HG02970 (cell line): ENCODE measurements around the gene ABHD17A.
A peak's percentile ranks its signal among the peaks of the same experiment; 100 is the strongest.
"Not testable (repeated sequence)": the region's sequence is repeated elsewhere in the genome, so short reads cannot be mapped to it uniquely, and the experiment has no call there.

Source experiments
- ATAC-seq: cut with Tn5 transposase; IDR thresholded peaks from one replicate; pipeline ENCODE4 v1.9.1; 2021; ENCODE audit warnings: mild to moderate bottlenecking, moderate library complexity, moderate number of reproducible peaks; ENCODE audit not compliant: unreplicated experiment, low FRiP score

The ABHD17A gene

DNA sequence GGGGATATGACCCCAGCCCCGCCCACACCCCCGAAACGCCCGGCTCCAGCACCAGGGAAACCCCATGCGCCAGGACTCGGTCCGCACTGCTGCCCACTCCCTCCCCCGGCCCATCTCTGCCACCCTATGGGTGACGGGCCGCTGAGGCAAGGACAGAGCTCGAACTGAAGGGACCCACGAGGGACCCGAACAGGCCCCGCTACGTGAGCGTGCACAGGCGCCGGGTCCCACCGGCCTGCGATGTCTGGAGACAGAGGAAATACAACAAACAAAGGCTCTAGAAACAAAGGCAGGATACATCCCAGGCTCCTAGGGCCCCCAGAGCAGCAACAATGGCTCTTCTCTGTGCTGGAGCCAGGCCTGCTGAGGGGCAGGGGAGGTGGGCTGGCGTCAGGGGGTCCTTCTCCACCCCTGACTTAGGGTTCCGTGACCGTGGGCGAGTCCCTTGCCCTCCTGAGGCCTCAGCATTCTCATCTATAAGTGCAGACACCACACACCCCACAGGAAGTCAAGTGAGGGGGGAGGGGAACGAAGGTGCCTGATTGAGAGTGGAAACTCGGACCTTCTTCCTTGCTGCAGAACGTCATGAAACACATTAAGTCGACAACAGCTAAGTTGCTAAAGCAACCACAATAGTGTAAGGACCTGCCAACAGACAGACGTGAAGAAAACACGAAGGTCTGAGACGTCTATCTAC is 3.1 kb downstream of the ABHD17A start:
- no peak for ATAC-seq

DNA sequence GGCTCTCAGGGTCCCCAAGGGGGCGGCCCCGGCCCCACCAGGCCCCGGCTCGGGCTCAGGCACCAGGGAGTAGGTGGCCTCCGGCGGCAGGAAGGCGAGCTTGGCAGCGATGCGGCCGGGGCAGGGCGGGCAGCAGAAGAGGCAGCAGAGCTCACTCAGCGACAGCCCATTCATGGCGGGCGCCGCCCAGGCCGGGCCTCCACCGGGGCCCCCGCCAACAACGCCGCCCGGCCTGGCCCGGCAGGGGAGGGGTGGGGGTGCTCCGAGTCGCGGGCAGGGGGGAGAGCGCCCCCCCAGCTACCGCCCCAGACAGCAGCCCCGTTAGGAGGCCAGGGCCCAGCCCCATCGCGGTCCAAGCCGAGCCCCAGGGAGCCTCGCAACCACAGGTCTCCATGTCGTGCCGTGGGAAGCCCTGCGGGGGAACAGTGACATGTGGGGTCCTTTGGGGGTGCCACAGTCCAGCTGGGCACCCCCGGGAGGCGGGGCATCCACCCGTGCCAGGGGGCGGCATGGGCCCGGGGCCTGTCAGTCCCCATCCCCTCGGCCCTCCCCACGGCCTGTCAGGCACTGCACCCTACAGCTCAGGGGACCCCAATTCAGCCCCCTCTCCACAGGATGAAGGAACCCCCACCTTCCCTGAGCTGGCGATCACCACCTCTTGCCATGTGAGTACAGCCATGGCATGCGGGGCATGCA is 3.8 kb downstream of the ABHD17A start:
- not testable (repeated sequence) for ATAC-seq

DNA sequence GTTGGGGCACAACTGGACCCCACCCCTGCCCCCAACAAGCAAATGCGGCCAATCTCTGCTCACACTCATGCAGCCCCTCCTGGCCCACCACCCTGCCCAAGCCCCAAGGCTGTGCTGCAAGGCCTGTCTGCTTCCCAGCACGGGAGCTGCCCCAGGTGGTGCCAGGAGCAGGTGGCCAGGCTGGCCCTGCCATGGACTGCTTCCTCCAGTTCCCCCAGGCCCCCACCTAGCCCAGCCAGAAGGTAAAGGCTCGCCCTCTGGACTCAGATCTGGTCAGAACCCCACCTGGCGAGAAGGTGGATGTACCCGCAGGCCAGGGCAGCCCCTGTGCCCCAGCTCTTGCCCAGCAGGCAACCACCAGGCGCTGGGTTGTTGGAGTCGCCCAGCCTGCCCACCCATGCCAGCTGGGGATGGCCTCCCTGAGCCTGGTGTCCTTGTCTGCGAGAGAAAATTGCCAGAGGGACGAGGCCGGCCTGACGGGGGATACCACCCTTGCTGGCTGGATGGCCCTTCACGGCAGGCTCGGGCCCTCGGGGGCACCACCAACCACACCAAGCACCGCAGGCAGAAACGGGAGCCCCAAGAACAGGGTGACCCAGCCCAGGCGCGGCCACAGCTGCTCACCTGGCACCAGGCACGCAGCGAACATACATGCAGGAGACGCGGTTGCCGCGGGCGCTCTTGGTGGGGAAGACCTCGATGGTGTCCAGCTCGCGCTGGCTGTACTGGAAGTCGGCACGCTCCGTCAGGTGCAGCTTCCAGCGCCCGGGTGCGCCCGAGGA is 4.5 kb downstream of the ABHD17A start:
- no peak for ATAC-seq

DNA sequence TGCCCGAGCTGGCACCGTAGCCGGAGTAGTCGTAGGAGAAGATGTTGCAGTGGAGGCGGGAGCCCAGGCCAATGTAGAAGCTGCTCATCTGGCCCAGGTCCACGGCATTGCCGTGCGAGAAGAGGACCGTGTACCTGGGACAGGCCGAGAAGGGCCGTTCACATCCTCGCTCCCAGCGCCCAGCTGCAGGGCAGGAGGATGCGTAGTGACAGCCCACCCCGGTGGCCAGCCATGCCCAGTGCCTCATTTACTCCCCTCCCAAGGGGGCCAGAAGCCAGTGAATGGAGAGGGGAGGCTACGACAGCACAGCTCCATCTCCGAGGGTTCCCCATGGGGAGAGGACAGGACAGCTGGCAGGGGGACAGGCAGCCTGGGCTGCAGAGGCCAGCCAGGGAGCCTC is 5.3 kb downstream of the ABHD17A start:
- ATAC-seq = not testable (repeated sequence)

DNA sequence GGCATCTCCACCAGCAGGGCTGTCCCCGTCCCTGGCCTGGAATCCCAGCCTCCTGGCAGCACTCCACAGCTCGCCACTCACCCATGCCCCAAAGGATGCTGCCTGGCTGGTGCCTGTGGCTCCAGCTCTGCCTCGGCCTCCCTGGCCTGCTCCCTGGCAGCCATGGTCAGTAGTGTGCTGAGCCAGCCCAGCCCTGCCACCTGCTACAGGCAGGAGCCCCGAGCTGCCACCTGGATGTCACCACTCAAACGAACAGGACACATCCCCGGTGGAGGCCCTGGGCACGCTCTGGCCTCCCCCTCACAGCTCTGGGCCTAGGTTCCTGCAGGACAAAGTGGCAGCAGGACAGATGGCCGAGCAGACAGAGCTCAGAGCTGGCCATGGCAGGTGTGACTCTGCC is 6.7 kb downstream of the ABHD17A start:
- ATAC-seq = not testable (repeated sequence)

DNA sequence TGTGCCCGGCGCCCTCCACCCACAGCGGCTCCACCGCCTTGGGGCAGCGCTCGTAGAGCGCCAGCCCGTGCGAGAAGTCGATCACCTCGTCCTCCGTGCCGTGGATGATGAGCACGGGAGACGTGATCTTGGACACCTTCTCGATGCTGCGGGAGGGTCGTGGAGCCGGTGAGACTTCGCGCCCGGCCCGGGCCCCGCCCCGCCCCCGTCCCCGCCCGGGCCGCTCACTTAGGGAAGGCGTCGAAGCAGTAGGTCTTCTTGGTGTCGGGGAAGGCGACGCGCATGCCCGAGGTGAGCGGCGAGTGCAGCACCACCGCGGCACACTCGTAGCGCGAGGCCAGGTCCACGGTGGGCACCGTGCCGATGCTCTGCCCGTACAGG is 8.0 kb downstream of the ABHD17A start:
- not testable (repeated sequence) for ATAC-seq

DNA sequence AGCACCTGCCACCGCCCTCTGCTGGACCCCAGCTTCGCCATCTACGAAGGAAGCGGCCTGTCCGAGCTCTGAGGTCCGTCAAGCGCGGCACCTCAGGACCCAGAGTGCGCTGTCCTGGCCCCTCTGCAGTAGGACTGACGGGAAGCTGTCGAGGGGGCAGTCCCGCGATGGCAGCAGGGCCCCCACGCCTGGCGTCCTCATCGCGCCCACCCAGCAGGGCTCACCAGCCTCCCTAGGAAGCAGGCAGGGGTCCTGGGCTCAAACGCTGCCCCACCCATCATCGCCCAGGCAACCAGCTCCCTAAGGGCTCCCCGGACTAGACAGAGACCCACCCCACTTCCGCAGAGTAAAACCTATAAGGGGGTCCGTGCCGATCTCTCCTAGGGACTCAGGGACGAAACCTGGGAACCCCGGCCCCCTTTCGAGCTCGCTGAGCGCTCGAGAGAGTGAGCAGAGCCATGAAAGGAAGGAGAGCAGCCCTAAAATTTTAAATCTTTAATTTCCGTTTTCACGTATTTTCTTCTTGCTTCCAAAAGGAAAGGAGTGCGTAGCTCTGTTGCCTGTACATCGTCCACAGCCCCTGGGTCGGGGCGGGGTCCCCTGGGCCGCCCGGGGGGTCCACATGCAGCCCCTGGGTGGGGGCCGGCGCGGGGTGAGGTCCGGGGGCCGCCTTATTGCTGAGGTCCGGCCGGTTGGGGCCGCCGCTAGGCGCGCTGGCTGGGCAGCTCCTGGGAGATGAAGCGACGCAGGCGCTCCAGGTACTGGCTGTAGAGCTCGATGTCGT is 8.6 kb downstream of the ABHD17A start:
- ATAC-seq = peak; percentile 19

DNA sequence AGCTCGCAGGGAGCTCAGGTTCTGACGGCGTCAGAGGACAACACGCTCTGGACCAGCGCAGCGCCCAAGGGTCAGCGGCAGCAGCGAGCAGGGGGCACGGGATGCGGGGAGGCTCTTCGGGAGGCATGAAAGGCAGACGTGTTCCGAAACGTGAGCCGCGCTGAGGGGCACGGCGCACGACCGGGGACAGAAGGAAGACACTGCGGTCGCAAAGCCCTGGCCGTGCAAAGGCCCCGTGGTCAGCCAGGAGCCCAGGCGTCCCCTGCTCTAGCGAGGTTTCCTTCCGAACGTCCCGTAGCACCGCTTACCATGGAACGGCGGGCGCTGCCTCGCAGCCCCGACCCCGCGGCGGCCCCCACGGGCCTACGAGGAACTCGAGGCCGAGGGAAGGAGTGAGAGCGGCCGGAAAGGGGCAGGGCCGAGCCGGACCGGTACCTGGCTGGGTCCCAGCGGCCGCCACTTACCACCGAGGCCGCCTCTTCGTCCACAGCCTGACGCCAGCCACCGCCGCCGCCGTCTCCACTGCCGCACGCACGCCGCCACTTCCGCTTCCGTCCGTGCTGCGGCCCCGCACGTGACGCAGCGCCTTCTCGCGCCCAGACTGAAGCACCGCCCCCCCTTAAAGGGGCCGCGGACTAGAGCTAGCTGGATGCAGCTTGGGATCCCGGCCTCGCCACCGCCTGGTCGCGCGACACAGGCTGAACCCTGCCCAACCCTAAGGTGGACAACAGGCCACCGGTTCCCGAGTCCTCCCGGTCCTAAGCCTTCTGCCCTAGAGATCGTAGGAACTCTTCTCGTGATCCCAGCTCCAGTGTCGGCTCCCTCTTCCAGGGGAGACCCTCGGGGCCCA is 9.4 kb downstream of the ABHD17A start:
- peak; percentile 70 for ATAC-seq

DNA sequence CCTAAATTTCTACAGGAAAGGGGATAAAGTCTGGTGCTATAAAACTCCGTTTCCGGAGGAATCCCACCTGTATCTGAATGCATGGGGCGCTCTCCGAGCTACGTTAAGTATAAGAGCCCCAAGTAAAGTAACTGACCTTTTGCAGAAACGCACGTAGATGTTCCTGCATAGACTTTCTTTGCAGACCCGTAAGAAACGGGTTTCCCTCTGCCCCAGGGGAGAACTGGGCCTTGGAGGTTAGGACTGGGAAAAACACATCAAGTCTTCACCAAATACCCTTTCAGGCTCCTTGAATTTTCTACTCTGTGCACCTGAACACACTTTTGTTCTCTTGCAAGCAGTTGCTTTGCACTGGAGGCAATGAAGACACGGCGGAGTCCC is 10.0 kb downstream of the ABHD17A start:
- ATAC-seq = not testable (repeated sequence)

DNA sequence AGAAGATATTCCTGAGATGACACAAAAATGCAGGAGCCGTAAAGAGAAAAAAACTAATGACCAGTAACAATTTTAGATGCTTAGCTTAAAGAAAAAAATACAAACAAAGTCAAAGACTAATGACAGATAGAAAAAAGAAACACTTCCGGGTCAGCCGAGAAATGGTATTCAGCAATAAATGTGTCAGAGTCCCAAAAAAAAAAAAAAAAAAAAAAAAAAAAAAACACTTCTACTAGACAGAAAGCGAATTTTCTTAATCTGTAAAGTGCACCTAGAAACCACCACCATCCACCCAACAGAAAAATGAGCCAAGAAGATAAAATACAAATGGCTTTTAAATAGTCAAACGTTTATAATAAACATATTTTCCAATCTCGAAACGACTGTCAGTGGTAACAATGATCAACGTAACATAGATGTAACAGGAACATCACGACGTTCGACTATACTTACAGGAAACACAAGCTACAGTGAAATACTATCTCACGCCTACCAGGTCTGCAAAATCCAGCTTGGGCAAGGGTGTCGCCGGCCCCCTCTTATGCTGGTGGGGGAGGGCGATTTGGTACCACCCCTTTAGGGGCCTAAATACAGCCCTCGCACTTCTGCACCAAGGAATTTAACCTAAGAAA is 10.6 kb downstream of the ABHD17A start:
- no peak for ATAC-seq

DNA sequence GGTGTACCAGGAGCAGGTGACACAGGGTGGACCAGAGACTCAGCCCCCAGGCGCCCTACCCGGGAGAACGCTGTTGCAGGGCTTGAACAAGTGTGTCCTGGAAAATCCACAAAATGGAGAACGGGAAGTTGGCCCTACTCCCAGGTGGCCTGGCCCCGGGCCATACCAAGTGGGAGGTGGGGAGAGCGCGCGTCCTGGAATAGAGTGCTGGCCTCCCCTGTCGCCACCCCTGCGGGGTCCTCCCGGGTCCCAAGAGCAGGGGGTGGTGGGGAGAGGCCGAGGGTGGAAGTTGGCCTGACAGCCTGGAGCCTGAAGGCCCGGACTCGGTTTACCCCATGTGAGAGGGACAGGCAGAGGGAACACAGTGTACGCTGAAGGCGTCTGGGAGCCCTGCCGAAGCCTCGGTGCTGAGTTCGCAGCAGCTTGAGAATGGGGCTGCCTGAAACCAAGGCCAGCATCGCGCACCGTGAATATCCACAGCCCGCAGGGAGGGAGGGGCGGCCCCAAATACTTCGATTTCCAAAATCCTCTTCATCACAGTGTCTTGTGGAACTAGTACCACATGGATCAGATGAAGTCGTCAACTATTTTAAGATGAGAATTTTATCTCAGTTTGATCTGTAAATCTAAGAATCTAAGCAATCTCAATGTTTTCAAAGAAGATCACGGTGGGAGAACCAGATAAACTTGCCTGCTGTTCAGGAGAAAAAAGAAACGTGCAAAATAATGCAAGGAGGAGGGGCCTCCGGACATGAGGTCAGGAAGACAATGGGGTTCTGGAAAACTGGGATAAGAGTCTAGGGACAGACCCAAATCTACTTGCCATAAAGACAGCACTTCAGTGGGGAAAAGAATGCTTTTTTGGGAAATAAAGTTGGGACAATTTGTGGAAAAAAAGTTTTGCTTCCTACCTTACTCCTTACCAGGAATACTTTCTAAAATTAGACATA is 11.5 kb downstream of the ABHD17A start:
- no peak for ATAC-seq

DNA sequence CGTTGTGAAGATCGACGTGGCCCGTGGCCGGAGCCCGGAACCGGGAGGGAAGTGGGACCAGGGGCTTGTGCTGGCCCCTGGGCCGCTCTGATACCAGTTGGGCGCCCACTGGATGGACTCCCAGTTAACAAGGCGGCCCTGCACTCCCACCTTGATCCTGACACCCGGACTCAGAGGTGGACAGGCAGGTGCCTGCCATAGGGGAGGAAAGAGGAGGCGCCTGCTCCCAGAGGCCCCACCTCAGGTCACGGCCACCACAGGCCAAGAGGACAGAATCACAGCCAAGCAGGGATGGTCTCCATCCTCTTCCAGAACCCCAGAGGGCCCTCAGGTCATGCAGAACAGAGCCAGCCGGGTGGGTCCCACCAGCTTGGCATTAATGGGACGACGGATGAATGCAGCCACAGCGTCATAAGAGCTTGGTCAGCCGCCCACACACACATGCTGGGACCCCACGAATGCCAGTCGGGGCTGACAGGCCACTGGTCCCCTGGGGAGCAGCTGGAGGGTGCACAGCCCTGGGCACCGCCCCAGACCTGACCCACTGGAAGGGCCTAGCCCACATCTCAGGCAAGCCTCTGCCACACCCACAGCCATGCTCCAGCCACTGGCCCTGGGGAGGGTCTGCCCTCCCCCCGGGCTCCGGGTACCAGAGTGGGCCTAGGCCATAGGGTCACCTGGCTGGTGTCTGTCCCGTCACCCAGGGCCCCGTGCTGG is 12.3 kb downstream of the ABHD17A start:
- no peak for ATAC-seq

DNA sequence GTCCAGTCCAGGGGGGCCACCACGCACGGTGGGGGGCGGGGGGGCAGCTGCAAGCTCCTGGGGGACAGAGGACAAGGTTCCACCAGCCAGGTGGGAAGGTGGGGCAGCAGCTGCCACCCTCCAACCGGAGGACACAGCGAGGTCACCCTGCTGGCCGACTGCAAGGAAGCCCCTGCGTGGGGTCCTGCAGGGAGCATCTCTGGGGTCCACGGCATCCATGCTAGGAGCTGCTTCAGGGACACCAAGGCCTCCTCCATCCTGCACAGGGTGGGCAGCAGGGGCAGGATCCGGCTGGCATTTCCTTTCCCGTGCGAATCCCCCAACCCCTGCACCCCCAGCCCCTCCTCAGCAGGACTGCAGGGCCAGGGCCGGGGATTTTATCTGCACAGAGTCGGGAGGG is 13.7 kb downstream of the ABHD17A start:
- ATAC-seq = no peak

DNA sequence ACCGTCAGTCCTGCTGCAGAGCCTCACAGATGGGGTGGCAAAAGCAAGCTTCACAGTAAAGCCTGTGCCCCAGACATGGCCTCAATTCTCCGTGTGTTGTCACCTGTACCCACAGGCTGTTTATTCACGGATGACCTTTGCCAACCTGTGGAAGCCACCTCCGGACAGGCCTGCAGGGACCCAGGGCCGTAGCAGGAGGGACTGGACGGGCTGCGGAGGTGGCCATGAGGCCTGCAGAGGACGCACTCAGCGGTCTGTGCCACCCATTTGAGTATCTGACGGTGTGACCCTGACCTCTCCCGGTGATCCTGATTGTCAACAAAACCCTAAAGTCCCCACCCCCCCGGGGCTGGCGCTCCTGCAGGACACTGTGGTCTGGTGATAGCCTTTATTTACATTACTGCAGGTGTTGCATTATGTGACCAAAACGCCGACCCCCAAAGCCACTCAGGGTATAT is 14.1 kb downstream of the ABHD17A start:
- ATAC-seq = no peak

DNA sequence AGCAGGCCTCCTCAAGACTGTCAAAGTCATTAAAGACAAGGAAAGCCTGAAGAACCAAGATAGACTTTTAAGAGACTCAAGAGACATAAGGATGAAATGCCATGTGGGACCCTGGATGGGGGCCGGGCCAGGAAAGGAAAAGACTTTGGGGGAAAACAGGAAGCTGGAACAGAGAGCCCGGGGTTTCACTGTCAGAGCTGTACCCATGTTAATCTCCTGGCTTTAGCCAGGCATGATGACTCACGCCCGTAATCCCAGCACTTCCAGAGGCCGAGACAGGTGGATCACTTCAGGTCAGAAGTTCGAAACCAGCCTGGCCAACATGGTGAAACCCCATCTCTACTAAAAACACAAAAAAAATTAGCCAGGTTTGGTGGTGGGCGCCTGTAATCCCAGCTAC is 16.3 kb downstream of the ABHD17A start:
- no peak for ATAC-seq

DNA sequence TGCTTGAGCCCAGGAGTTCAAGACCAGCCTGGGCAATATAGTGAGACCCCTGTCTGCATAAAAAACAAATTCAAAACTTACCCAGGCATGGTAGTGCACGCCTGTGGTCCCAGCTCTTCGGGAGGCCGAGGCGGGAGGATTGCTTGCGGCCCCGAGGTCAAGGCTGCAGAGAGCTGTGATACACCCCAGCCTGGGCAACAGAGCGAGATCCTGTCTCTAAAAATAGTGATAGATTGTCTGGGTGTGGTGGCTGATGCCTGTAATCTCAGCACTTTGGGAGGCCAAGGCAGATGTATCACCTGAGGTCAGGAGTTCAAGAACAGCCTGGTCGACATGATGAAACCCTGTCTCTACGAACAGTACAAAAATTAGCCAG is 18.0 kb downstream of the ABHD17A start:
- no peak for ATAC-seq

DNA sequence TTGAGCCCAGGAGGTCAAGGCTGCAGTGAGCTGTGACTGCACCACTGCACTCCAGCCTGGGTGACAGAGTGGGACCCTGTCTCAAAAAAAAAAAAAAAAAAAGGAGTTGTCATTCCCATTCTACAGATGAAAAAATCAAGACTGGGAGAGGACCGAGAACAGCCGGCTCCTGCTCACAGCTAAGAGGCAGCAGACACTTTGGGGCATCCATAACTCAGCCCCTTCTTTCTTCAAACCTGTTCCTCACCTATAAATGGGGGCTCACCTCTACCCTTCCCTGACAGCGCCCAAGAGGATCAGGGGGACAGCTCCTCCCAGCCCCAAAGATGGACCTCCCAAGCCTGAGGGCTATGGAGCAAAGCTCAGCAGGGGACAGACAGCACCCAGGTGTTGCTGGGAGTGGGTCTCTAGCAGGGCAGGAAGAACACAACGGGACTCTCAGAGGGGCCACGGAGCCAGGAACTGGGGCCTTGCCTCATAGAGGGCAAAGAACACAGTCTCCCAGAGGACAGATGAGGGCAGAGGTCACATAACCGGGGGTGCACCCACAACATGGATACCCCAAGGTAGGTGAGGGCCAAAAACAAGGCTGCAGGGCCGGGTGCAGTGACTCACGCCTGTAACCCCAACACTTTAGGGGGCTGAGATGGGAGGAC is 18.5 kb downstream of the ABHD17A start:
- no peak for ATAC-seq
